Ovary (tissue), 3 donors: ENCODE results near the gene LENG8.
A peak's percentile ranks its signal among the peaks of the same experiment; 100 is the strongest.

Experiments used
- EP300 ChIP-seq: sonication (generic); formaldehyde crosslinking; IDR thresholded peaks from one replicate; pipeline ENCODE4 v1.6.1; 2017; ENCODE audit warnings: antibody characterized with exemption
- POLR2A ChIP-seq: fragments of 450-650 bp; IDR thresholded peaks from one replicate; pipeline ENCODE4 v1.6.1; 2017; ENCODE audit warnings: antibody characterized with exemption, mild to moderate bottlenecking, moderate library complexity
- TF ChIP-seq, protein P1 (sequence below), 3 donors: fragments of 450-650 bp in 2 of 3; fragments of 200-600 bp in 1 of 3; IDR thresholded peaks; one replicate each; pipeline versions ENCODE4 v1.5.1 to v1.8.0; 2016 to 2022; ENCODE audit warnings: antibody characterized with exemption in 3 of 3, mild to moderate bottlenecking in 1 of 3
- donor health status: DM: no; HTN: no; CAD: no.

DNA sequence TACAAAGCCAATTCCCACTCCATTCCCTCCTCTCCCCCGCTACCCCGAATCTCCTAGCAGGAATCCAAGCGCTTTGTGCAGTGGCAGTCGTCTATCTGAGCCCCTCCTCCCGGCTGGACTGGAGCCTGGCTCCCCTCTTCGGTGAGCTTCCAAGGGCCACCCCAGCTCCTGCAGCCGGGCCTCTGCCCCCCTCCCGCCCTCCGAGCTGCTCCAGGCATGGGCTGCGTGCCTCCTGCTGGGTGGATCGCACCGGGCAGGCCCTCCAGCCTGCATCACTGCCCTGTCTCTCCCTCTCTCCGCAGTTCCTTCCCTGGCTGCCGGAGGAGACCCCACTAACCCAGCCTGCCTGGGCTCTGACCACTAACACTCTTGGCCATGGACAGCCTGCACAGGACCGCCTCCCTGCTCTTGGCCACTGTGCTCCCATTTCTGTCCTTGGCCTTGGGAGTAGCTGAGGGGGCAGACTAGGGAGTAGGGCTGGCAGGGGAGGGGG is 12.9 kb upstream of the LENG8 start:
- TF ChIP-seq, protein P1, sequence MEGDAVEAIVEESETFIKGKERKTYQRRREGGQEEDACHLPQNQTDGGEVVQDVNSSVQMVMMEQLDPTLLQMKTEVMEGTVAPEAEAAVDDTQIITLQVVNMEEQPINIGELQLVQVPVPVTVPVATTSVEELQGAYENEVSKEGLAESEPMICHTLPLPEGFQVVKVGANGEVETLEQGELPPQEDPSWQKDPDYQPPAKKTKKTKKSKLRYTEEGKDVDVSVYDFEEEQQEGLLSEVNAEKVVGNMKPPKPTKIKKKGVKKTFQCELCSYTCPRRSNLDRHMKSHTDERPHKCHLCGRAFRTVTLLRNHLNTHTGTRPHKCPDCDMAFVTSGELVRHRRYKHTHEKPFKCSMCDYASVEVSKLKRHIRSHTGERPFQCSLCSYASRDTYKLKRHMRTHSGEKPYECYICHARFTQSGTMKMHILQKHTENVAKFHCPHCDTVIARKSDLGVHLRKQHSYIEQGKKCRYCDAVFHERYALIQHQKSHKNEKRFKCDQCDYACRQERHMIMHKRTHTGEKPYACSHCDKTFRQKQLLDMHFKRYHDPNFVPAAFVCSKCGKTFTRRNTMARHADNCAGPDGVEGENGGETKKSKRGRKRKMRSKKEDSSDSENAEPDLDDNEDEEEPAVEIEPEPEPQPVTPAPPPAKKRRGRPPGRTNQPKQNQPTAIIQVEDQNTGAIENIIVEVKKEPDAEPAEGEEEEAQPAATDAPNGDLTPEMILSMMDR (IDR thresholded peaks at IDR 0.05), result no peak
- peak; percentile 3 for TF ChIP-seq POLR2A
- no peak for TF ChIP-seq EP300
